Muscle of leg (tissue), 16 donors: ENCODE data around the gene PIBF1. TPM values are rescaled to one million over a fixed set of nuclear protein-coding genes. Genes with fewer than 3 reads are reported as not detected.

Source experiments
- DNase-seq: peaks from one replicate; pipeline ENCODE4 v3.0.0; 2013
- H3K27ac ChIP-seq: one replicate; pipeline ENCODE4 v1.5.1; 2013; ENCODE audit warnings: mild to moderate bottlenecking, low read length, control low read depth
- H3K27me3 ChIP-seq: one replicate; pipeline ENCODE4 v1.6.1; 2013; ENCODE audit warnings: low read length; ENCODE audit not compliant: control insufficient read depth, insufficient read depth
- H3K36me3 ChIP-seq: one replicate; pipeline ENCODE4 v1.6.1; 2013; ENCODE audit warnings: low read length; ENCODE audit not compliant: control insufficient read depth, insufficient read depth
- H3K4me1 ChIP-seq: one replicate; pipeline ENCODE4 v1.6.1; 2013; ENCODE audit warnings: low read length; ENCODE audit not compliant: control insufficient read depth, insufficient read depth
- H3K4me3 ChIP-seq: one replicate; pipeline ENCODE4 v1.5.1; 2013; ENCODE audit warnings: low read length, control low read depth
- H3K9me3 ChIP-seq: replicated peaks from 2 replicates; pipeline ENCODE4 v1.6.1; 2013; ENCODE audit warnings: low read depth, low read length; ENCODE audit not compliant: control insufficient read depth
- WGBS: methylation state at CpG from one replicate; pipeline ENCODE4 v1.1.5; 2013; ENCODE audit warnings: missing lambda C conversion rate; ENCODE audit not compliant: insufficient coverage; 5-methylcytosine and 5-hydroxymethylcytosine counted together
- long read RNA-seq, 11 donors: transcript quantifications; one replicate each; lab custom pipeline, GENCODE V29; 2026
- polyA plus RNA-seq, 8 donors: library from polyadenylated mRNA; unstranded; fragments of 120-200 nt; gene quantifications; one replicate each; pipeline versions ENCODE4 v1.2.1 to v1.2.3, GENCODE V29; 2013; ENCODE audit warnings: inconsistent platforms in 1 of 8, low replicate concordance in 1 of 8; ENCODE audit not compliant: insufficient read length in 8 of 8, insufficient read depth in 1 of 8
- total RNA-seq: library from RNA; stranded (reverse); fragments of 120-200 nt; gene quantifications from one replicate; pipeline ENCODE4 v1.2.4, GENCODE V29; 2013

The PIBF1 gene
- total RNA-seq = 24.7 TPM
- polyA plus RNA-seq = 10 to 100 TPM; 17.1 to 29.4 (median 22.8) TPM
- long read RNA-seq, donor 1, partial matches to known transcripts = 0 of 2 reads
- long read RNA-seq, donor 1, other reads (novel, unspliced or antisense) = 0 of 2 reads
- long read RNA-seq, donor 2 = 0 reads
- long read RNA-seq, donor 3, partial matches to known transcripts = 5 of 7 reads
- long read RNA-seq, donor 3, other reads (novel, unspliced or antisense) = 0 of 7 reads
- long read RNA-seq, donor 4 = 0 reads
- long read RNA-seq, donor 5, partial matches to known transcripts = 8 of 11 reads
- long read RNA-seq, donor 5, other reads (novel, unspliced or antisense) = 0 of 11 reads
- long read RNA-seq, donor 6, transcript PIBF1-201 (18 exons, 3,154 nt) = major isoform, 5 of 5 reads
- long read RNA-seq, donor 6, partial matches to known transcripts = 0 of 5 reads
- long read RNA-seq, donor 6, other reads (novel, unspliced or antisense) = 0 of 5 reads
- long read RNA-seq, donor 7, partial matches to known transcripts = 0 of 3 reads
- long read RNA-seq, donor 7, other reads (novel, unspliced or antisense) = 0 of 3 reads
- long read RNA-seq, donor 8, transcript PIBF1-201 (18 exons, 3,154 nt) = major isoform, 5 of 5 reads
- long read RNA-seq, donor 8, partial matches to known transcripts = 0 of 5 reads
- long read RNA-seq, donor 8, other reads (novel, unspliced or antisense) = 0 of 5 reads
- long read RNA-seq, donor 9 = 0 reads
- long read RNA-seq, donor 10 = 0 reads
- long read RNA-seq, donor 11, partial matches to known transcripts = 9 of 9 reads
- long read RNA-seq, donor 11, other reads (novel, unspliced or antisense) = 0 of 9 reads

- DNase-seq = peak; percentile 99
- WGBS = under 1% methylated on average over 70 of the region's 81 CpGs
- H3K36me3 ChIP-seq = peaks cover 17% of the 10 kb centered on the region
- peak within 1 kb of the TSS; percentile 97 for H3K4me3 ChIP-seq
- no peaks in the 10 kb centered on the region for H3K27me3 ChIP-seq
- H3K4me1 ChIP-seq = peaks cover 3% of the 10 kb centered on the region
- H3K9me3 ChIP-seq = no peaks in the 10 kb centered on the region
- H3K27ac ChIP-seq = peak within 1 kb of the TSS; percentile 94
Observed at GRCh38 chr13:72781451-72782439, at the start of gene PIBF1, which contains the start of gene DIS3. Gene PIBF1, plus strand, starts transcription at chr13:72782133. Its CDS starts 1,337 bp downstream, at chr13:72783470. Gene DIS3, minus strand, starts transcription at chr13:72781900. Its CDS starts 68 bp downstream, at chr13:72781832.

GRCh38 chr13:72737033-72737432, 44.9 kb upstream of the PIBF1 start:
- no peak for DNase-seq
- no peak overlapping the region for H3K4me3 ChIP-seq
- H3K9me3 ChIP-seq = no peaks in the 10 kb centered on the region
- no peaks in the 10 kb centered on the region for H3K27me3 ChIP-seq
- no peak overlapping the region for H3K27ac ChIP-seq
- peaks cover 19% of the 10 kb centered on the region for H3K36me3 ChIP-seq
- no peaks in the 10 kb centered on the region for H3K4me1 ChIP-seq
- no CpG with 5 or more reads among the region's 3 CpGs for WGBS

- Histone ChIP-seq H3K9me3 (no peaks in the 10 kb centered on the region), H3K4me1 (no peaks in the 10 kb centered on the region), H3K27me3 (no peaks in the 10 kb centered on the region), H3K36me3 (peaks cover 20% of the 10 kb centered on the region), H3K27ac (no peak overlapping the region), H3K4me3 (no peak overlapping the region)
- WGBS = 90% methylated on average over 1 of the region's 1 CpG
- no peak for DNase-seq
Observed at GRCh38 chr13:72740015-72740414, 41.9 kb upstream of the PIBF1 start.

- Histone ChIP-seq H3K36me3 (peaks cover 18% of the 10 kb centered on the region), H3K4me3 (no peak overlapping the region), H3K27me3 (no peaks in the 10 kb centered on the region), H3K4me1 (no peaks in the 10 kb centered on the region), H3K27ac (no peak overlapping the region), H3K9me3 (no peaks in the 10 kb centered on the region)
- WGBS = no CpG with 5 or more reads among the region's 1 CpG
- DNase-seq = no peak
Observed at GRCh38 chr13:72745260-72745659, 36.7 kb upstream of the PIBF1 start.

DNA sequence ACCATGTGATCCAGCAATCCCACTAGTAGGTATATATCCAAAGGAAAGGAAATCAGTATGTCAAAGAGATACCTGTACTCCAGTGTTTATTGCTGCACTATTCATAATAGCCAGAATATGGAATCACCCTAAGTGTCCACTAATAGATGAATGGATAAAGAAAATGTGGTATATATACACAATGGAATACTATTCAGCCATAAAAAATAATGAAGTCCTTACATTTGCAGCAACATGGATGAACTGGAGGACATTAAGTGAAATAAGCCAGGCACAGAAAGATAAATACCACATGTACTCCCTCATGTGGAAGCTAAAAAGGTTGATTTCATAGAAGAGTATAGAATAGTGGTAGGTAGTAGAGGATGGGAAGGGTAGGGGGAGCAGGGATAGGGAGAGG, 30.7 kb upstream of the PIBF1 start:
- DNase-seq = no peak
- Histone ChIP-seq H3K36me3 (peaks cover 16% of the 10 kb centered on the region), H3K27me3 (no peaks in the 10 kb centered on the region), H3K4me3 (no peak overlapping the region), H3K4me1 (no peaks in the 10 kb centered on the region), H3K9me3 (no peaks in the 10 kb centered on the region), H3K27ac (no peak overlapping the region)

GRCh38 chr13:72754111-72754510, 27.8 kb upstream of the PIBF1 start:
- 93% methylated on average over 4 of the region's 6 CpGs for WGBS
- no peaks in the 10 kb centered on the region for H3K27me3 ChIP-seq
- no peak overlapping the region for H3K27ac ChIP-seq
- H3K36me3 ChIP-seq = peaks cover 17% of the 10 kb centered on the region
- H3K9me3 ChIP-seq = no peaks in the 10 kb centered on the region
- no peak overlapping the region for H3K4me3 ChIP-seq
- no peaks in the 10 kb centered on the region for H3K4me1 ChIP-seq
- no peak for DNase-seq

GRCh38 chr13:72757792-72758535, 24.0 kb upstream of the PIBF1 start:
- H3K36me3 ChIP-seq = peaks cover 33% of the 10 kb centered on the region
- no peak for DNase-seq
- no peak overlapping the region for H3K4me3 ChIP-seq
- no peaks in the 10 kb centered on the region for H3K9me3 ChIP-seq
- H3K4me1 ChIP-seq = no peaks in the 10 kb centered on the region
- no peaks in the 10 kb centered on the region for H3K27me3 ChIP-seq
- 83% methylated on average over 1 of the region's 4 CpGs for WGBS
- H3K27ac ChIP-seq = no peak overlapping the region

GRCh38 chr13:72760189-72760588, 21.7 kb upstream of the PIBF1 start:
- H3K27ac ChIP-seq = no peak overlapping the region
- no peaks in the 10 kb centered on the region for H3K9me3 ChIP-seq
- H3K4me3 ChIP-seq = no peak overlapping the region
- no peaks in the 10 kb centered on the region for H3K4me1 ChIP-seq
- WGBS = no CpG with 5 or more reads among the region's 3 CpGs
- DNase-seq = no peak
- no peaks in the 10 kb centered on the region for H3K27me3 ChIP-seq
- H3K36me3 ChIP-seq = peaks cover 33% of the 10 kb centered on the region

DNA sequence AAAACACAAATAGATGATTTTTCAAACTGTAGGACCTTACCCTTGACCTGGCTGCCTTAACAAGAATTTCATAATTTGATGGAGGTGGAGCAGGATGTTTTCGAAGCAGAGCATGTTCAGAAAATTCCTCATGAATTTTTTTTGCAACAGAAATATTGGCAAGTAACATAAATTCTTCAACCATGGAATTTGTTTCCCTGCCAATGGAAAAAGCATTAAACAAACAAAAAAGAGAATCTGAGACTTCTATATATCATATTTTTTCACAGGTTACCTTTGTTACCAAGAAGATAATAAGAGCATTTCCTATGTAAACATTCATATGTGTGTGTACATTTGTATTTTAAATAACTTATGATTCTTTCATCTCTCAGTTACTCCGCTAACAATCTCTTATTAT, 18.5 kb upstream of the PIBF1 start:
- DNase-seq = peak; percentile 65
- H3K4me1 ChIP-seq = no peaks in the 10 kb centered on the region
- H3K4me3 ChIP-seq = no peak overlapping the region
- H3K27me3 ChIP-seq = no peaks in the 10 kb centered on the region
- H3K9me3 ChIP-seq = no peaks in the 10 kb centered on the region
- H3K27ac ChIP-seq = no peak overlapping the region
- H3K36me3 ChIP-seq = peaks cover 43% of the 10 kb centered on the region
- 83% methylated on average over 1 of the region's 2 CpGs for WGBS
